Ovary (tissue), 3 donors: ENCODE results near the gene EFEMP1.

Experiments
- CTCF ChIP-seq, 3 donors: fragments of 450-650 bp in 2 of 3; fragments of 200-600 bp in 1 of 3; IDR thresholded peaks; one replicate each; pipeline versions ENCODE4 v1.5.1 to v1.8.0; 2016 to 2022; ENCODE audit warnings: antibody characterized with exemption in 3 of 3, mild to moderate bottlenecking in 1 of 3
- EP300 ChIP-seq: sonication (generic); formaldehyde crosslinking; IDR thresholded peaks from one replicate; pipeline ENCODE4 v1.6.1; 2017; ENCODE audit warnings: antibody characterized with exemption
- POLR2A ChIP-seq: fragments of 450-650 bp; IDR thresholded peaks from one replicate; pipeline ENCODE4 v1.6.1; 2017; ENCODE audit warnings: antibody characterized with exemption, mild to moderate bottlenecking, moderate library complexity
- donor health status: DM: no; HTN: no; CAD: no.

DNA sequence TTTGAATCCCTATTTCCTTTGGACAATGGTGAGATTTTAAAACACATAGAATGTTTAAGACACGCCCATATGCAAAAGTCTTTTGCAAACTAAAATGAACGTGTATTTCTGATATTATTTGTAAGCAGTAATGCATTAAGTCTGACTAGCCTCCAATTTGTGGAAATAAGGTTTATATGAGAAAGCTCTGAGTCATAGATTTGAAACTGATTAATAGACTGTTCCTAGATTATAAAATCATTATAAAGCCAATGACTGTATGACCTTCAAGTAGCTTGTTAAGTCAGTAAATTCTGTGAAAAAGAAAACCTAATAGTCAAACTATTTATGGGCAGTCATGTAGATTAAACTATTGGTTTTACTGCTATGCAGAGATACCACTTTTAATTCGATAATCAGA lies 12.8 kb upstream of the EFEMP1 start:
- TF ChIP-seq POLR2A = no peak
- no peak for TF ChIP-seq CTCF (IDR thresholded peaks at IDR 0.05)
- TF ChIP-seq EP300 = no peak
